Suppressor macrophage (primary cell): Measurements from ENCODE around the gene COL7A1.

ENCODE experiments used
- DNase-seq, 4 experiments: peaks; one replicate each; pipeline ENCODE4 v3.0.0-alpha.2; 2020 to 2022

The COL7A1 gene

GRCh38 chr3:48591886-48592518 is 3.1 kb downstream of the COL7A1 start:
- no peak for DNase-seq

DNA sequence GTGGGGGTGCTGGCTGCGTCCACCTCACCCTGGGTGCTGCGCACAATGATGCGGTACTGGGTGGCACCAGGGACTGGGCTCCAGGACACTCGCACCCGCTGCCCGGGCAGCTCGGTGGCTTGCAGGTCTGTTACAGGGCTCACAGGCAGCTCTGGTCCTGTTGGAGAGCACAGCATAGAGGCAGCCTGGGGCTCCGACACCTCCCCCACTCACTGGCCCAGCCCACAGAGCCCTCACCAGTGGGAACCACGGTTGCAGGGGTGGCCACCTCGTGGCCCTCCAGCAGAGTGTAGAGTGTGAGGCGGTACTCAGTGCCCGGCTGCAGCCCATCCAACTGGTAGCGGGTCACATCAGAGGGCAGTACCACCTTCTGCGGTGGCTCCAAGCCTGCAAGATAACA is 3.7 kb downstream of the COL7A1 start:
- DNase-seq = no peak

DNA sequence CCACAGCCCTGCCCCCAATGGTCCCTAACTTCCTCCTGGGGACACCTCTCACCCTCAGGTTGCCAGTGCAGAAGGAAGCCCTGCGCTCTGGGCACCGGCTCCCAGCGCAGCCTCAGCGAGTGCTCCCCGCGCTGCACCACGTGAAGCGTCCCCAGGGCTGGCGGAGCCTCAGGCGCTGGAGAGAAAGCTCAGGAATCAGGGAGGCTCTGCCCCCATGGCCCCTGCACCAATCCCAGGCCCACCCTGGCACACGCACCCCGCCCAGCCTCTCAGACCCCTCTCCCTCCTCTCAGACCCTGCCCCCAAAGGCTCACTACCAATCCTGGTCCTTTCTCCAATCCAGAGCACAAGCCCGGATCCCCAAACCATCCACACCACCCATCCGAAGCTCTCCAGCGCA is 6.9 kb downstream of the COL7A1 start:
- DNase-seq = no peak

GRCh38 chr3:48587686-48588085 is 7.4 kb downstream of the COL7A1 start:
- DNase-seq = no peak

GRCh38 chr3:48585411-48585810 is 9.7 kb downstream of the COL7A1 start:
- DNase-seq = no peak

DNA sequence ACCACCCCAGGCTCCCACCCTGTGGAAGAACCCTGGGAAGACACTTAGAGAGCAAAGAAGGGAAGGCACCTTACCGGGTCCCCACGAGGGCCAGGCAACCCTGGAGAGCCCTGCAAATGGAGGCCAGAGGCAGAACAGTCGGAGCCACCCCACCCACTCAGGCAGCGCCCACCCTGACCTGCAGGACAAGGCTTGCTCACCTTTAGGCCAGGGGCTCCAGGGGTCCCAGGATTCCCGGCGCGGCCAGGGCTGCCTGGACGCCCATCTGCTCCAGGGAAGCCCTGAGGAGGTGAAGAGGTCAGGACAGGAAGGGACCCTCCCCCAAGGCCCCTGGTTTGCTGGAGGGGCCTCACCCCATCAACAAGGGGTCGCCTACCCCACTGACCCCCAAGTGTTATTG is 10.3 kb downstream of the COL7A1 start:
- DNase-seq = no peak

DNA sequence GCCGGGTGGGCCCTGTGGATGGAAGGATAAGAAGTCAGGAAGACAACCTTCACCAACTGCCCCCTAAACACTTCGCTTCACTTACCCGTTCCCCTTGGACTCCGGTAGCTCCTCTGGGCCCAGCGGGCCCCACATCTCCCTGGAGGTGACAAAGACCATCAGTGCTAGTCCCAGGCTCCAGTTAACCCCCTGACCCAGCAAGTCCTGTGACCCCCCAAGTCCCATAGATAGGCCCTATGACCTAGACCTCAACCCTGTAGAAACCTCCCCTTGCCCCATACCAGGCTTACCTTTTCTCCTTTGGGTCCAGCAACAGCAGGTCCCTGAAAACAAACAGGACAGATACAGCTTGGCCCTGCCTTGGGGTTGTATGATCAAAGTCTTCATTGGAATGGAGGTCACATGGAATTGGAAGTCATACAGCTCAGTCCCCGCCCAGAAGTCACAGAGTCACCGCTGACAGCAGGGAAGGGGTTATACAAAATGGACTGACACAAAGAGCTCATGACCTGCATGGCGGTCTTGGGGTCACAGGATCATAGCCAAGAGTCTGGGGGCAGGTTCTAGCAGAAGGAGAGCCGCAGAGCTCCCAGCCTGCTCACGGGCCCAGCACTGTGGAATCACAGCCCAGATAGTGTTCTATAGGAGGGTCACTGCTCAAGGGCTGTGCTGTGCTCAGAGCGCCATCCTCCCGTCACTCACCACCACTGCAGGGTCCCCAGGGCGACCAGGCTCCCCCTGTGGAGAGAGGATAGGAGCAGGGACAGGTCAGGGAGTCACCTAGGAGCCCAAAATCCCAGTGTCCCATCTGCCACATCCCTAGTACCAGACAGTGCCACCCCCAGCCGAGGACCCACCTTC is 13.3 kb downstream of the COL7A1 start:
- no peak for DNase-seq

DNA sequence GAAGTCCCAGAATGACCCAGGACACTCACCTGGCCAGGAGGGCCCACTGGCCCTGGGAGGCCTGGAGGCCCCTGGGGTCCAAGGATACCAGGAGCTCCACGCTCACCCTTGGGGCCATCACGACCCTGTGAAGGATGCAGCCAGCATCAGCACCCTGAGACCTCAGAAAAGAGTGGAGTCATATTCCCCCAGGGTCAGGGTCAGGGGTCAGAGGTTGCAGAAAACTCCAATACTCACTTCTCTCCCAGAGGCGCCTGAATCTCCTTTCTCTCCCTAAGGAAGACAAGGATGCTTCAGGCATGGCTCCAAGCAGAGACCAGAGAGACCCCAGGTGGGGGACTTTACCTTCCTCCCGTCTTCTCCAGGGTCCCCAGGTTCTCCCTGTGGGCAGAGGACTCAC is 18.5 kb downstream of the COL7A1 start:
- DNase-seq = no peak

GRCh38 chr3:48575366-48575765 is 19.8 kb downstream of the COL7A1 start:
- DNase-seq = no peak

DNA sequence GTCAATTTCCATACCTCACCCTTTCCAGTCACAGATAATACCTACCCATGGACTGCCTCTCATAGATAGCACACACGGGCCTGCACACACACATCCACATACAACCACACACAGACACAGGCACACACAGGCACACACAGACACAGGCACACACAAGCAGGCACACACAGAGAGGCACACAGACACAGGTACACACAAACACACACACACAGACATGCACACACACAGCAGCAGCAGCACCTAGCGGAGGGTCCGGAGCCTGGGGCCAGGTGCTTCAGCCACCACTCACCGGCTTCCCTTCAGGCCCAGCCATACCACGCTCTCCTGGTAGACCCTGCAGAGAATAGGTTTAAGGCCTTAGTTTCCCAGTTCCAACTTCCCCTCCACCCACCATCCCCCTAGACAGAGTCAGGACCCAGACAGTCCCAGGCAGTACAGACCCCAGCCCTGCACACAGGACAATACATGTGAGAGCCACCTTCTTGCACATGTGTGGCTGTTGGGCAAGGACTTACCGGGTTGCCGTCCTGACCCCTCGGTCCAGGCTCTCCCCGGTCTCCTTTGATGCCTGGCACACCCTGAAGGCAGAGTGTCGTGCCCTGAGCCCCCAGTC is 21.1 kb downstream of the COL7A1 start:
- DNase-seq = no peak

DNA sequence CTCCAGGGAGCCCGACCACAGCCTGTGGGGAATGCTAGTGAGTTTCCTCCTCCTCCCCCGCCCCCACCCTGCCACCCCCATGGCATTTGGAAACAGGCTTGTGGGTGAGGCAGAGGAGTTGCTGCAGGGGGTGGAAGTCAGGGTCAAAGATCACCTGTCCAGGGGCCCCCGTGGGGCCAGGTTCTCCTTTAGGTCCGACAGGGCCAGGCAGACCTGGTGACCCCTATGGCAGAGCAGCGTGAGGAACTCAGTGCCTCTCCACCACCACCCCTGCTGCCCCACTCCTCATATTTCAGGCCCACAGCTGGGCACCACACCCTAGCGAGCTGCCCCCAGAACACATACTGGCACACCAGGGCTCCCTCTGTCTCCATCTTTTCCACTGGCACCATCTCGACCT is 22.6 kb downstream of the COL7A1 start:
- no peak for DNase-seq

DNA sequence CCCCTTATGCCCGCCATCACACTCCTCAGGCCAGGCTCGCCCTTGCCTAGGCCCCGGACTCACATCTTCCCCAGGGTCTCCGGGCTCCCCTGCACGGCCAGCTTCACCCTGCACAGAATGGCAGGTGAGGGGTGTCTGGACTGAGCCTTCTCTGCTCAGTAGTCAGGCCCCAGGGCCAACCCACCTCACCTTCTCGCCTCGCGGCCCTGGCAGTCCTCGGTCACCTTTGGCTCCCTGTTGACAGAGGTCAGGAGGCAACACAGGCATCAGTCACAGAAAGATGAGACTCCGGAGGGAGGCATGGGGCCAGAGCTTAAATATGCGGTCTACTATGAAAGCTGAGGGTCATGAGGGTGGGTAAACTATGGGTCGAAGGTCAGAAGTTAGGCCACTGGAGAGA is 23.2 kb downstream of the COL7A1 start:
- DNase-seq = no peak

GRCh38 chr3:48569808-48570450 is 25.2 kb downstream of the COL7A1 start:
- DNase-seq = no peak

- DNase-seq = no peak
Measured at GRCh38 chr3:48569400-48569799, 25.7 kb downstream of the COL7A1 start.

GRCh38 chr3:48568476-48568875 is 26.7 kb downstream of the COL7A1 start:
- no peak for DNase-seq

GRCh38 chr3:48567500-48567899 is 27.6 kb downstream of the COL7A1 start:
- DNase-seq = no peak

- no peak for DNase-seq
Measured at GRCh38 chr3:48567090-48567489, 28.0 kb downstream of the COL7A1 start.

- DNase-seq = no peak
Measured at GRCh38 chr3:48566401-48566760, 28.7 kb downstream of the COL7A1 start.

DNA sequence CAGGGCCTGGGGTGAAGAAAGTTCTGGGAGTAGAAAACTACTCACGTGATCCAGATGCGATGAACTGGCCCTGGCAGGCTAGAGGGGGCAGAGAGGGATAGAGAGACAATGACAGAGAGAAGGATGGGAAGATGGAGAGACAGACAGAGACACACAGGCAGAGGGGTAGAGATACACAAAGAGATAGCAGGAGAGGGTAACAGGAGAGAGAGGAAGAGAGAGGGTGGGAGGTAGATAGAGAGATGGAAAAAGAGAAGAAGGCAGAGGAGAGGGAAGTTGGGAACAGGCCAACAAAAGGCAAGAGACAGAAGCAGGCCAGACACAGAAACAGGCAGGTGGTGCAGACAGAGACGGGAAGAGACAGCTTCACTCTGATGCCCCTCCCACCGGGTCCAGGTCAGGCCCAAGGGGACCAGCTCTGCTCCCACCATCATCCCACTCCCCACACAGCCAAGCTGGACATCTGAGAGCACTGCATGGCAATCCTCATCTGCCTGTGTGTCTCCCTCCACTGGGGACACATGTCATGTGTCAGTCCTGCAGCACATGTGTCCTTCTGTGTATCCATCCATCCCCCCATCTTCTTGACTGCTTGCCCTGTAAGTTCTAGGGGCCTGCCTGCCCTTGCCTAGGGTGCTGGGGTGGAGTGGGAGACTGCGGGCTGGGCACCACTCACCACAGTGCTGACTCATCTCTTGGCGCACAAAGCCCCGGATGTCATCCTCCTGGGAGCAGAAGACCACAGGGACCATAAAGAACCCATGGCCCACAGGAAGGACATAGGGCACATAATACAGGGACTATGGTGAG is 29.3 kb downstream of the COL7A1 start:
- peak; percentile 40 to 64 (median 60) for DNase-seq

DNA sequence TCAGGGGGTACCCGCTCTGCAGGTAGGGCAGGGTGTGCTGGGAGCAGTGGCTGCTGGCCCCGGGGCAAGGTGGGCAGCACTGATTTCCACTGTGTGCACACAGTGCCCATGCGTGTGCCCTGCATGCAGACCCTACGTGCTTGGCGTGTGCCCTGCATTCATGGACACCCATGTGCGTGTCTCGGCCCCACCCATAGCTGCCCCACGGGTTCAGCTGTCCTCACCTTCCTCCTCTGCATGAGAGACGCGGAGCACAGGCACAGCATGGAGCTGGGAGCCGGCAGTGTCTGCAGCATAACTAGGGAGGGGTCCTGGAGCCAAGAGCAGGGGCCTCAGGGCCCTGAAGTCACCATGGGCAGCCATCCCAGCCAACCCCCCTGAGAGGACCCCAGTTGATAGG is 29.9 kb downstream of the COL7A1 start:
- DNase-seq = no peak

GRCh38 chr3:48564667-48565066 is 30.5 kb downstream of the COL7A1 start:
- DNase-seq = no peak

- peak; percentile 90 to 93 (median 92) for DNase-seq
Measured at GRCh38 chr3:48564022-48564421, 31.1 kb downstream of the COL7A1 start.
